ENCODE results near the gene STK4.
"Not testable (repeated sequence)": the region's sequence is repeated elsewhere in the genome, so short reads cannot be mapped to it uniquely, and the experiment has no call there.

The STK4 gene

GRCh38 chr20:45058168-45058850, 92.0 kb downstream of the STK4 start:
- no peak for DNase-seq

- DNase-seq: no peak
Observed at GRCh38 chr20:45059022-45059728, 92.9 kb downstream of the STK4 start.

DNA sequence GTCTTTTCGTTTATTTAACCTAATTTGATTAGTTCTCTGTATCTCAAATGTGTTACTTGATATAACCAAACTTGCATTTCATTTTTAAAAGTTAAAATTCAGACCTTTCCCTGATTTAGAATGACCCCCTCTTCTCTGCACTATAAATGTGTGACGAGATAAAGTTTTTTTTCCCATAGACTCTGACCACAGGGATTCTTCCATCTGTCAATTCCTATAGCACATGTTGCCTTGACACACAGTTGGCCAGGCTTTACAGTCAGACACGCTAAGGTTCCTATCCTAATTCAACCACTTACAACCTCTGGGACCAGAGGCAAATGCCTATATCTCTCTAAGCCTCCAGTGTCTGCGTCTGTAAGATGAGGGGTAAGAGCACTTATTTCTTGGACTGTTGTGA, 94.0 kb downstream of the STK4 start:
- DNase-seq: no peak

- DNase-seq: no peak
Observed at GRCh38 chr20:45061244-45061643, 94.9 kb downstream of the STK4 start.

GRCh38 chr20:45063107-45063506, 96.8 kb downstream of the STK4 start:
- not testable (repeated sequence) for DNase-seq

DNA sequence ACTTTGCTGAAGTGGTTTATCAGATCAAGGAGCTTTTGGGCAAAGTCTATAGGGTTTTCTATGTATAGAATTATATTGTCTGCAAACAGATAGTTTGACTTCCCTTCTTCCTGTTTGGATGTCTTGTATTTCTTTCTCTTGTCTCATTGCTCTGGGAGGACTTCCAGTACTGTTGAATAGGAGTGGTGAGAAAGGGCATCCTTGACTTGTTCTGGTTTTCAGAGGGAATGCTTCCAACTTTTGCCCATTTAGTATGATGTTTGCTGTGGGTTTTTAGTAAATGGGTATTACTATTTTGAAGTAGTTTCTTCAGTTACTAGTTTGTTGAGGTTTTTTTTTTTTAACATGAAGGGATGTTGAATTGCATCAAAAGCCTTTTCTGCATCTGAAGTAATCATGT, 98.5 kb downstream of the STK4 start:
- DNase-seq: no peak

DNA sequence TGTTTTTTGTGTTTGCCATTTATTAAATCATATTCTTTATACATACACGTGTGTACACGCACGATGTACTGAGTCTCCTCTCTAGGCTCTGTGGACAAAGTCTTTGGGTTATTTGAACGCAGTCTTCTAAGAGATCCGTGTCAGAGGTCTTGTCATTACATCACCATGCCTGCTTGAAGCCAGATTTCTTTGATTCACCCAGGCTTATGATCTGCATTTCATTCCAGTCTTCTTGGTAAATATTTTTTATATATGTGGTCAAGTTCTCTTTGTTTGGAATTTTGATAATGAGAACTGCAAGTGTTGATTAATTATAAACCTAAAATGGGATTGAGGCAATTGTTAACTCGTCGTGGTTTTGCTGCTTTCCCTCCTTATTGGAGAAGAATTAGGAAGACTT, 100.1 kb downstream of the STK4 start:
- no peak for DNase-seq

DNA sequence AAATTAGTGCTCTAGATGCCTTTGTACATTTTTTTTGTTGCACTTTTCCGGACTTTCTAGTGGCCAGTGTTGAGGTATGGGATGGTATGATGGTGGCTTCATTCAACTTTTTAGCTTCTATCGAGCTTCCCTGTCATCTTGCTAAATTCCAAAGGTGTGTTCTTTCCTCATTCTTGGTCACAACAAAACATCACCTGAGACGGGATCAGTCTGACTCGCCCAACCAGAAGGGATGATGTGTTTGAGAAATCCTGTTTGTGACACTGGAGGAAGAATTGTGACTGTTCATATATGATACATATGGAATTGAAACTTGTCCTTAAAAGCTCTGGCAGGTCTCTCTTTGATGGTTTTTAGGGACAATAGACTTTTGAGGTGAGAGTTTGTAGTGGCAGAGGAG, 100.8 kb downstream of the STK4 start:
- no peak for DNase-seq

- no peak for DNase-seq
Observed at GRCh38 chr20:45067558-45067957, 101.2 kb downstream of the STK4 start.

- no peak for DNase-seq
Observed at GRCh38 chr20:45069261-45069660, 102.9 kb downstream of the STK4 start.

- DNase-seq: no peak
Observed at GRCh38 chr20:45070932-45071632, 104.8 kb downstream of the STK4 start.

- no peak for DNase-seq
Observed at GRCh38 chr20:45072066-45072465, 105.8 kb downstream of the STK4 start.

GRCh38 chr20:45073221-45073620, 106.9 kb downstream of the STK4 start:
- DNase-seq: no peak

DNA sequence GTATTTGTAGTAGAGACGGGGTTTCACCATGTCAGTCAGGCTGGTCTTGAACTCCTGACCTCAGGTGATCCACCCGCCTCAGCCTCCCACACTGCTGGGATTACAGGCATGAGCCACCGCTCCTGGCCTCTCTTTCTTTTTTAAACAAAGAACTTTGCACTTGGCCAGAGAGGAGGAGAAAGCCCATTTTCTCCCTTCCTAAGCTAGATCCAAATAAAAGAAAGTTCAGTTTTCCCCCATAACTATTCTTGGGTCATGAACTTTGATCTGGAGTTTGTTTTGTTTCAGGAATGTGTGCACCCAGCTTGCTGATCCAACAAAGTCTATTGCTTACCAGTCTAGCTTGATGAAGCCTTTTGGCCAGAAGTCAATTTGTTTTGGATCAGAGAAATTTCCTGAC, 111.2 kb downstream of the STK4 start:
- DNase-seq: no peak

- DNase-seq: no peak
Observed at GRCh38 chr20:45080867-45081624, 114.7 kb downstream of the STK4 start.

GRCh38 chr20:45082468-45082867, 116.2 kb downstream of the STK4 start:
- DNase-seq: no peak

DNA sequence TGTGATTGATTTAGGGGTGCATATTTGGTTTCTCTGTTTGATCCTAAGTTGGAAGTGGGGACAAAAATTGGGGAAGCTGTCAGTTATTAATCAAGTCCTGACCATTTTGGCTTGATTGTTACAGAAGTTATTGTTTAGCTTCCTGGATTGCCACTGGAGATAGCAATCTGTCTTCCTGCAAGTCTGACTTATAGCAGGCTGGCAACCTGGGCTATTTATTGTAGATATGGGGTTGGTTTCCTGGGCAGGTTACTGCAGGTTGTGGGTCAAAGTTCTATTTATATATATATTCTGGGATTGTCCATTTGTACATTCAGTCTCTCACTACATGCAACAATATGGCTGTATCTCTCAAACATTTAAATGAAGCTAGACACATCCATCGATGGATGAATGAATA, 116.8 kb downstream of the STK4 start:
- no peak for DNase-seq

DNA sequence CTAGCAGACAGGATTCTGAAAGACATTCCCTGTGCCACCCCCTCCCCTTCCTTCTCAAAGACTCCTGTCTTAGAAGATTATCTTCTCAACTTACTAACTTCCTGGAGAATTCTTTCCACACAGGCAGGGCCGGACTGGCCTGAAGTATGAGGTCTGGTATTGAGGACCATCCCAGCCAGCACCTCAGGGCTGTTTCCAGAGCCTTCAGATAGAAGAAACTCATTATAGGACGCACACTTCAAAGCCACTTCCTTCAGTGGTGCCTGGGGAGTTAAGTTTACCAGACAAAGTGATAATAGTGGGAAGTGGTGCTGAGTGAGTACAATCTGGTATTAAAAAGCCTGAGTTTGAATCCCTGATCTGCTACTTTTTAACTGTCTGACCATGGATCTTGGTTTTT, 119.0 kb downstream of the STK4 start:
- no peak for DNase-seq

DNA sequence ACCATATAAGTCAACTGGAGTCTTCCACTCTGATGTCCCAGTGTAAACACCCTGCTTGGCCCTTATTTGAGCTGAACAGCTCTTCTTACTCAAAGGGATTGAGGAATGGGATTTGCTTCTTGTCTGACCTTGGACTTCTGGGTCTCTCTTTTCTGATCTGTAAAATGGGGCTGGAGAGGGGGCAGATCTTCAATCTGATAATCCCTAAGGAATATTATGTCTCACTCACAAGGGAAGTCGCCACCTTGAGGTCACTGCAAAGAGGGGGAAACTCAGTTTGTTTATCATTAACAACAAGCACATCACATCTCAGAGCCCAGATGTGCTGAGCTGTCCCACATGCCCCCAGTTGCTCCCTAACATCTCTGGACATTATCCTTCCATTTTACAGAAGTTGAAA, 119.6 kb downstream of the STK4 start:
- DNase-seq: no peak

GRCh38 chr20:45087097-45087790, 120.9 kb downstream of the STK4 start:
- no peak for DNase-seq

- DNase-seq: no peak
Observed at GRCh38 chr20:45087814-45088213, 121.5 kb downstream of the STK4 start.

DNA sequence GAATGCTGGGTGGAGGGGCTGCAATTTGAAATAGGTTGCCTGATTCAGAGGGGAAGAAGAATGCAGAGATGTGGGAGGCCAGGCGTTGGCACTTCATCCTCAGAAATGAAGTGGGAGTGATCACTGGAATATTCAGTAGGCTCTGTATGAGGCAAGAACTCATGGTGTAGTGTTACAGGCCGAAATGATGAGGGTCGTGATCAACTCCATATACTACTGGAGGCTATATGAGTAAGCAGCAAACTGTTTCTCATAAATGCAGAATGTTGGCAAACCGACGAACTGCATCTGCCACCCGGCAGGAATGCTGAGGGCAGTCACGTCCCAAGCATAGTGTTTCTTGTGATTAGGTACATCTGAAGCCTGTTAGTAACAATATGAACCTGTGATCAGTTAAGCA, 121.9 kb downstream of the STK4 start:
- no peak for DNase-seq

GRCh38 chr20:45090481-45090880, 124.2 kb downstream of the STK4 start:
- DNase-seq: no peak

All from NCI-H2081 treated with DMSO at 0.1 percent for 48 hours (cell line).